ENCODE results near the gene THEMIS2.
"Not testable (repeated sequence)": the region's sequence is repeated elsewhere in the genome, so short reads cannot be mapped to it uniquely, and the experiment has no call there.

Gene THEMIS2

GRCh38 chr1:27872059-27872801, at the start of gene THEMIS2:
TSS of gene THEMIS2 (plus strand) at chr1:27872544. CDS start at chr1:27872572, 28 bp downstream.
- peak; percentile 70 to 83 (median 74) for DNase-seq

DNA sequence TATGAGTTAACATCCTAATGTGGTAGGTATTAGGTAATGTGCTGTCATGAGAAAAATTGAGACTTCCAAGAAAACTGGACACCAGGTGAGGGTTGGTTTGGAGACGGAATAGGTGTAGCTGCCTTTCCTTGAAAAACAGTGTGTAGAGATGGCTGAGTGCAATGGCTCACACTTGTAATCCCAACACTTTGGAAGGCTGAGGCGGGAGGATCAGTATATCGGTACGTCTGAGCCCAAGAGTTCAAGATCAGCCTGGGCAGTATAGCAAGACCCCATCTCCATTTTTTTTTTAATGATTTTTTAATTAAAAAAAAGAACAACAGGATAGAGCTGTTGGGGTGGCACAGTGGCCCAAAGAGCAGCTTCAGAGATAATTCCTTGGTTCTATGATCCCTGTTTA, 48.6 kb upstream of the THEMIS2 start:
- no peak for DNase-seq

DNA sequence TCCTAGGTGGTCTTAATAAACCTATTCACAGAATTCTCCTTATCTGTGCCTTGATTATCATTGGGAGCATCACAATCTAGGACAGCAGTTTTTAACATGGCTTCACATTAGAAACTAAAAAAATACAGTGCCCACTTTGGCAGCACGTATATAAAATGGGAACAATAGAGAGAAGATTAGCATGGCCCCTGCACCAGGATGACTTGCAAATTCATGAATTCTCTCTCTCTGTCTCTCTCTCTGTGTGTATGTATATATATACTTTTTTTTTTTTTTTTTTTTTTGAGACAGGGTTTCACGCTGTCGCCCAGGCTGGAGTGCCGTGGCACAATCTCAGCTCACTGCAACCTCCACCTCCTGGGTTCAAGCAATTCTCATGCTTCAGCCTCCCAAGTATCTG, 47.9 kb upstream of the THEMIS2 start:
- DNase-seq = no peak

DNA sequence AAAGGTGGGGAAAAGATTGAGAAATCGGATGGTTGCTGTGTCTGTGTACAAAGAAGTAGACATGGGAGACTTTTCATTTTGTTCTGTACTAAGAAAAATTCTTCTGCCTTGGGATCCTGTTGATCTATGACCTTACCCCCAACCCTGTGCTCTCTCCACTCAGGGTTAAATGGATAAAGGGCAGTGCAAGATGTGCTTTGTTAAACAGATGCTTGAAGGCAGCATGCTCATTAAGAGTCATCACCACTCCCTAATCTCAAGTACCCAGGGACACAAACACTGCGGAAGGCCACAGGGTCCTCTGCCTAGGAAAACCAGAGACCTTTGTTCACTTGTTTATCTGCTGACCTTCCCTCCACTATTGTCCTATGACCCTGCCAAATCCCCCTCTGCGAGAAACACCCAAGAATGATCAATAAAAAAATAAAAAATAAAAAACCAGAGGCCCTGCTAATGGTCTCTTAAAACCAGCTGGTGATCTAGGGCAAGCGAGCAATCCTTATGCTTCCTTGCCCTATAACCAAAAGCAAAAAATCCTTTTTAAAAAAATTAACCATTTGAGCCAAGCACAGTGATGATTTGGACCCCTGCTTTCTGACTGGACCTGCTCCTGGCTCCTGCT, 42.9 kb upstream of the THEMIS2 start:
- DNase-seq = not testable (repeated sequence)

DNA sequence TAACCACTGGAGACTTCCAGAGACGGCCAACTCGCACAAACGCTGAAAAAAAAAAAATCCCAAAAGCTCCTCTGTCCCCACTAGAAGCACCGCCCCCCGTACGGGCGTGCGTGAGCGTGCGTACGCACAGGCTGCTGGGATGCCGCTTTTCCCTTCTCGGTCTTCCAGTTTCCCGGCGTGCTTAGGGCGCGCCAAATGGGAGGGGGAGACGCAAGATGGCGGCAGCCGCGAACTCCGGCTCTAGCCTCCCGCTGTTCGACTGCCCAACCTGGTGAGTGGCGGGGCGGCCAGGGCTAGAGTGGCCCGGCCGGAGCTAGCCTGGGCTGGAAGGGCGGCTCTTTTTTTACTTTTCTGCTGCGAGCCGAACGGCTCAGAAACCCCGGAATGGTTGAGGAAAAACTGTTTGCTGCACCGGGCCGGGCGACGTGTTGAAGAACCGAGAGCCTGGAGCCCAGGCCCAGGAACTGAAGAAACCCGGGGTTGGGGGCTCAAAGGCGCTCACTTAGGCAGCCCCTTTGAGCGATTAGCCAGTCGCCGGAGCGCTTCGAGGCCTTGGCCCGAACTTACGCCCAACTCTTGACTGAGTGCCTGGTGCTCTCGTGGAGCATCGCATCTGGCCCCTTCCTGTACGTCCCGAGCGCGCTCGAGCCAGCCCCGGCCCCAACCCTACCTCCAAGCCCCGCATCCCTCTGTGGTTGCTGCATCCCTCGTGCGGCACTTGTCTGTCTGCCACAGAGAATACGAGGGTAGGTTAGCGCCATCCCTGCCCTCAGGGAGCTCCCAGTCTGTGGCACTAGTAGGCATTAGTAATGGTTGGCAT, 41.5 kb upstream of the THEMIS2 start, which contains the start of gene PPP1R8:
Gene PPP1R8 (plus strand): TSS at position 162 of the 820 bp plus-strand sequence. CDS start 54 bp downstream, at position 216.
- DNase-seq = peak; percentile 67 to 73 (median 69)

DNA sequence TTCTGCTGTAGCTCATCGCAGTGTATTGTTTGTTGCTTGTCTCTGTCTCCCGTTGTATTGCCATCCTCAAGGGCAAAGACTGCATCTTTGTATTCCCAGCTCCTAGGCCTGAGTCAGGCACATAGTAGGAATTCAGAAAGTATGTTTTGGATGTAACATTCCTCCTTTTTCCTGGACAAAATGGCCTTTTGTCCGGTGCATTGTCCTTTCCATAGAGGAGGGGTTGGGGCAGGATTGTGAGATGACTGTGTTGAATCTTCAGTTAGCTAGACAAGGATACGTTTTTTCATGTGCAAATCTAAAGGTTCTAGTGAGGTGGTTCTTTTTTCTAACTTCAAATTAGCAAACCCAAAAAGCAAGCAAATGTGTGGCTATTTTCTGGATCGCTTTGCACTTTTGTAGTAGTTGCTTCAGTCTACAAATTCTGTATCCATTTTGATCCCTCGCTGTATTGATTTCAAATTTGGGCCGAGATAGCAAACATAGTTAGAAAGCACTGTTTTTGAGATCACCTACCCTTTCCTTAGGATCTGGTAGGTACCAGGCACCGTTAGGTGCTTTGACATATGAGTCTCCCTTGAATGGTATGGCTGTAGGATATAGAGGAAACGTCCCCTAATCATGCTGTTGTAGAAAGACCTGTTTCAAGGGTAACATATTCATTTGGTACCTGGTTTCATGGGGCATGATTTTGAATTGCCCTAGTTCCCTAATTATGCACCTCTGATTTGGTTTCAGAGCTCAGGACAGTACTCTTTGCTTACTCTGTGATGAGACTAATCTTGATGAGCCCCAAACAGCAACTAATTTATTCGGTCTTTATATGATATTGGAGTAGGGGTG, 40.6 kb upstream of the THEMIS2 start:
- DNase-seq = no peak

DNA sequence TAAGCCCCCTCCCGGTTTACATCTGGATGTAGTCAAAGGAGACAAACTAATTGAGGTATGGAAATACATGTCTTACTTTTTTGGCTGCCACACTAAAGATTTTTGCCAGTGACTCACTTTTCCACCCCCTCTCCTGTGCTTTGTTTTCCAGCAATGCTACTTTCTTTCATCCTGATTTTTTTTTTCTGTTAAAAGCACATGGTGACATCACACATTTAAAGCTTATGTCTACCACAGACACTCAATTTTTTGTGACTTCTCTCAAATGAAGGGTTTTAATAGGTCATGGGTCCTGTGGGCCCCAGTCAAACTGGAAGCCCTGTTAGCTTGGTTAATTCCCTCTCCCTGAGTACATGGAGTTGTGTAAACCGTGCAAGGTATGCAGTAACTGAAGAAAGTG, 39.6 kb upstream of the THEMIS2 start:
- DNase-seq = no peak

- DNase-seq = no peak
Measured at GRCh38 chr1:27833470-27833869, 38.9 kb upstream of the THEMIS2 start.

- no peak for DNase-seq
Measured at GRCh38 chr1:27835046-27835445, 37.3 kb upstream of the THEMIS2 start.

DNA sequence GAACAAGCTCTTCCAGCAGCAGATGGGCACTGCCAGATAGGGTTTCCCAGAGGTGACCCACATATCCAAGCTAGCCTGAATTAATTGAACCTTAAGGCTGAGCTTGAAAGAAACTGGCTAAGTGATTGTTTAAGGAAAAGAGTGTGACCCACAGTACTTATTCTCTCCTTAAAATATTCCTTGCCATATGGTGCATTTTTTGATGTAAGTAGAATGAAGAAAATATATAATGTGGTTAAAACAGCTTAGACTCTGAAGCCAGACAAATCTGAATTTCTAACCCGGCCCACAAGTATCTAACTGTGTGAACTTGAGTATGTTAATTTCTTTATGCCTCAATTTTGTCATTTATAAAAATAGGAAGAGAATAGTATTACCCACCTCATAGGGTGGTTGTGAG, 36.8 kb upstream of the THEMIS2 start:
- DNase-seq = no peak

GRCh38 chr1:27849951-27850350, 22.4 kb upstream of the THEMIS2 start:
- DNase-seq = no peak

DNA sequence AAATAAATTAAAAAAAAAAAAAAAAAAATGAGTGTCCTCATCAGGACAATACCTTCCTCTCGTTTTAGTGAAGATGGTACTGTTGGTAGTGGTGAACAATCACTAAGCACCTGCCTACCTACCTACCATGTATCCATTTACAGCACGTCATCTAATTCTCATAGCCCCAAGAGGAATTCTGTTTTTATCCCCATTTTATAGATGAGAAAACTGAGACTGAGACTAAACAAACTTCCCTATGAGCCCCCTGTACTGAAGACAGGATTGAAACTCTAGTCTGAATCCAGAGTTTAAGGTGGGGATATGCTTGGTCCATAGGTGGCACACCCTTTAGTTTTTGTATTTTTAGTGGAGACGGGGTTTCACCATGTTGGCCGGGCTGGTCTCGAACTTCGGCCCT, 17.3 kb upstream of the THEMIS2 start:
- DNase-seq = no peak

- no peak for DNase-seq
Measured at GRCh38 chr1:27856561-27857343, 15.6 kb upstream of the THEMIS2 start.

- not testable (repeated sequence) for DNase-seq
Measured at GRCh38 chr1:27857552-27857951, 14.8 kb upstream of the THEMIS2 start.

GRCh38 chr1:27858072-27858948, 14.0 kb upstream of the THEMIS2 start:
- DNase-seq = peak; percentile 59 to 77 (median 69)

DNA sequence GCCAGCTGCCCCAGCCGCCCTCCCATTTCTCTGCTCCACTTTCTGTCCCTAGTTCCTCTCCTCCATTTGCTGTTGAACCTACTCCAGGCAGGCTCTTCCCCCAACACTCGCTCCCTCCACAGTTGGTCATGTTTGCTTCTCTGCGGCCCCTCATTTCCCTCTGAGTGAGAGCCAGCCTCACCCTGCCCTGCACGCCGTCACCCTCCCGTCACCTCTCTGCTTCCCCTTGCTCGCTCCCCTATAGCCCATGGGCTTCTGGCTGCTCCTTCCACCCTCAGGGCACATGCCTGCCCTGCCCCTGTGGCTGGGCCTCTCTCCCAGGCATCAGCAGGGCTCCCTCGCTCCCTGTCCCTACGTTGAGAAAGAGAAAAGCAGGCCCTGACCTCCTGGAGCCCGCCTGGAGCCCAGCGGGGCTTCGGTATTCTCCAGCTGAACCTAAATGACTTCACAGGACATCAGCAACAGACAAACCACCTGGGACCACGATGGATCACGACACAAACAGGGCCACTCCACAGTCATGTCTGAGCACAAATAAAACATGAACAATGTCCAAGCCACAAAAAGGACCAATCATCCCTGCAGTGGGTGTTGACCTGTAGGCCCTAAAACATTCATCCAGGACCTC, 13.3 kb upstream of the THEMIS2 start:
- DNase-seq = no peak

- no peak for DNase-seq
Measured at GRCh38 chr1:27861436-27861835, 10.9 kb upstream of the THEMIS2 start.

GRCh38 chr1:27862004-27862403, 10.3 kb upstream of the THEMIS2 start:
- no peak for DNase-seq

DNA sequence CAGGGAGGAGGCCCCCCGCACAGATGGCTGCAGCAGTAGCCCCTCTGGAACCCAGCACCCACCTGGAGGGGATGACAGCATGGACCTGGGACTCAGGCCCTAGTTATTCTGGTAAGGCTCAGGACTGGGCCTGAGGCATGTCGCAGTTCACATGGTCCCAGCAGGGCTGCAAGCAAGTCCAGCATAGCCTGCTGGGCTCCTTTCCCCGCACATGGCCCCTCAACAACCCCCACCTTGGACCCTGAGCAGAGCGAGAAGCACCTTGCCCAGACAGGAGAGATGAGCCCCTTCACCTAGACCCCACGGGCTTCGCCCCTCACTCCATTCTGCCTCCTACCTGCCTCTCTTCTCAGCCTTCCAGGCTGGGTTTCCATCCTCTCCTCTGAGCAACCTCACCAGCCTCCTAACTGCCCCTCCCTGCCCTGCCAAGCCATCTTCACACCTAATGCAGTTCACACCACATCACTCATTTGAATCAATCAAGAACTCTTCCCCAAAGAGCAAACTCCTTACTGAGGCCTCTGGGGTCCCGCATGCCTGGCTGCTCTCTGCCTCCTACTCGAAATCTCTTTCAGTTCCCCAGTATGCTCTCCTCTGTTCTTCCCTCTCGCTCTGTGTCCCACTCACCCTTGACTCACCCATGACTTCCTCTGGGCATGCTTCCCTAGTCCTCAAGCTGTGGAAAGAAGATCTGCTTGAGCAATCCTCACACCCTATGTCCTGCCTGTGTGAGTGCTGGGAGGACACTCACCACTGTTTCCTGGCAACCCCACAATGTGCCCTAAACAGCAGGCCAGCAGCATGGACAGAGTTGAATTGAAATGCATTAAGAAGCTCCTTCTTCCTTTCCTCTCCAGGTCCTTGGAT, 9.4 kb upstream of the THEMIS2 start:
- DNase-seq = no peak

All from activated CD4-positive, CD25-positive, alpha-beta regulatory T cell (primary cell).